Adrenal gland (tissue), 12 donors: ENCODE data around the gene CDH18. TPM values are rescaled to one million over a fixed set of nuclear protein-coding genes. Genes with fewer than 3 reads are reported as not detected.

Experiments
- DNase-seq, 7 donors: peaks; one replicate each; pipeline ENCODE4 v3.0.0-alpha.2; 2019 to 2020
- H3K27ac ChIP-seq, 5 donors: fragments of 200-600 bp; sonication (generic) in 4 of 5; 1 replicate in 3 of 5; 2 replicates in 2 of 5; pipeline versions ENCODE4 v1.5.1 to v1.8.0; 2016 to 2020; ENCODE audit warnings: mild to moderate bottlenecking in 1 of 5
- H3K27me3 ChIP-seq: fragments of 200-600 bp; 2 replicates; pipeline ENCODE4 v1.8.0; 2021
- H3K36me3 ChIP-seq, 2 donors: fragments of 200-600 bp; replicated peaks in 1 of 2; 1 replicate in 1 of 2; 2 replicates in 1 of 2; pipeline versions ENCODE4 v1.5.1 to v1.8.0; 2018 to 2022
- H3K4me1 ChIP-seq, 2 donors: fragments of 200-600 bp; replicated peaks in 1 of 2; 1 replicate in 1 of 2; 2 replicates in 1 of 2; pipeline versions ENCODE4 v1.5.1 to v1.8.0; 2018 to 2021
- H3K4me3 ChIP-seq, 4 donors: fragments of 200-600 bp; sonication (generic) in 3 of 4; one replicate each; pipeline ENCODE4 v1.5.1; 2016 to 2018
- H3K9me3 ChIP-seq, 3 donors: fragments of 200-600 bp; sonication (generic) in 1 of 3; replicated peaks in 1 of 3; 1 replicate in 2 of 3; 2 replicates in 1 of 3; pipeline versions ENCODE4 v1.5.1 to v1.8.0; 2016 to 2021
- POLR2A ChIP-seq, 2 donors: fragments of 450-650 bp; IDR thresholded peaks; one replicate each; pipeline ENCODE4 v1.6.1; 2017; ENCODE audit warnings: antibody characterized with exemption in 2 of 2, mild to moderate bottlenecking in 2 of 2, moderate library complexity in 1 of 2
- WGBS, 4 donors: extraction: QIAGEN DNeasy Blood & Tissue Kit in 2 of 4; methylation state at CpG; one replicate each; pipeline versions ENCODE4 v1.1.5 to v1.1.7; 2013 to 2017; 5-methylcytosine and 5-hydroxymethylcytosine counted together
- intact Hi-C, 2 donors: fragments of 100-400 bp; cut with DNase I; formaldehyde crosslinking; loops; one replicate each; pipeline versions ENCODE4 v1.14.1 to v1.15.0; 2022 to 2023
- polyA plus RNA-seq, 3 donors: library from polyadenylated mRNA; stranded (reverse); fragments of 200-250 nt in 2 of 3; fragments of 350-450 nt in 1 of 3; fragmentation: Illumina TruSeq in 1 of 3; extraction: RNeasy Lipid Tissue Mini Kit (QIAGEN cat#74804) in 1 of 3; gene quantifications; one replicate each; pipeline ENCODE4 v1.2.3, GENCODE V29; 2013 to 2014
- total RNA-seq, 9 donors: library from RNA; depleted of rRNA in 4 of 9; stranded (reverse); fragments of >200 nt in 4 of 9; fragments of 120-200 nt in 1 of 9; fragmentation: NEBNext Ultra II Directional in 1 of 9; extraction: Animal tissue kit (Norgen Biotek cat#: 25700) in 1 of 9; gene quantifications; one replicate each; pipeline versions ENCODE4 v1.1.0 to v1.2.4, GENCODE V29; 2013 to 2023
- TF ChIP-seq, protein P1 (sequence below), 6 experiments: fragments of 450-650 bp in 4 of 6; fragments of 200-600 bp in 2 of 6; sonication (generic) in 1 of 6; IDR thresholded peaks; 1 replicate in 5 of 6; 2 replicates in 1 of 6; pipeline versions ENCODE4 v1.5.1 to v1.8.0; 2016 to 2021; ENCODE audit warnings: antibody characterized with exemption in 6 of 6, mild to moderate bottlenecking in 2 of 6, moderate library complexity in 1 of 6
- donor health status: healthy with polysubstance abuse.
- donor health status: Bipolar disorder and iron deficiency.
- donor health status: DM: yes; HTN: yes; CAD: no.
- donor health status: DM: no; HTN: no; CAD: no.
- donor health status: DM: no; HTN: no; CAD: no.
- donor health status: DM: yes; HTN: yes; CAD: no.

CDH18 gene
- total and polyA plus RNA-seq, 12 donors = 0.23 to 9.0 (median 3.9) TPM; not detected in 4

DNA sequence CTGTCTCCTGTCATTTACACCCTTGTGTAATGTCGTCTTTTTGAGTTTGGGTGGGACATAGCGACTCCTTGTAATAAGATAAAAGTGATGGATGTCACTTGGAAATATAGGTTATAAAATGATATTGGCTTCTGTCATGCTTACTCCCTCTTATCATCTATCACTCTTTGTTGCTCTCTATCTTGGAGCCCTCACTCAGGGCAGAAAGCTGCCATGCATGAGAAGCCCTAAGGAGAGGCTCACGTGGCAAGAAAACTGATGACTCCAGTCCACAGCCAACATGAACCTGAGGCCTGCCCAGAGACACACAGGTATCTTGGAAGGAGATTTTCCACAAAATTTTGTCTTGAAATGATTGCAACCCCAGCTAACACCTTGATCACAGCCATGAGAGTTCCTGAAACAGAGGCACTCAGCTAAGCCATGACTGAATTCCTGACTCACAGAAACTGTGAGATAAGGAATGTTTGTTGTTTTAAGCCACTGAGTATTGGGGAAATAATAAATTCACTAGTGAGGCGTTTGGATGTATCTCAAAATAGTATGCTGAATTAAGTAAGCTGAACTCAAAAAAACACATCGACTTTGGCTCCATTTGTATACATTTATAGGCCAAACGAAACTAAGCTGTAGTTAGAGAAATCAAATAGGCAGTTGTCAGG lies 216.7 kb downstream of the CDH18 start:
- TF ChIP-seq, protein P1, sequence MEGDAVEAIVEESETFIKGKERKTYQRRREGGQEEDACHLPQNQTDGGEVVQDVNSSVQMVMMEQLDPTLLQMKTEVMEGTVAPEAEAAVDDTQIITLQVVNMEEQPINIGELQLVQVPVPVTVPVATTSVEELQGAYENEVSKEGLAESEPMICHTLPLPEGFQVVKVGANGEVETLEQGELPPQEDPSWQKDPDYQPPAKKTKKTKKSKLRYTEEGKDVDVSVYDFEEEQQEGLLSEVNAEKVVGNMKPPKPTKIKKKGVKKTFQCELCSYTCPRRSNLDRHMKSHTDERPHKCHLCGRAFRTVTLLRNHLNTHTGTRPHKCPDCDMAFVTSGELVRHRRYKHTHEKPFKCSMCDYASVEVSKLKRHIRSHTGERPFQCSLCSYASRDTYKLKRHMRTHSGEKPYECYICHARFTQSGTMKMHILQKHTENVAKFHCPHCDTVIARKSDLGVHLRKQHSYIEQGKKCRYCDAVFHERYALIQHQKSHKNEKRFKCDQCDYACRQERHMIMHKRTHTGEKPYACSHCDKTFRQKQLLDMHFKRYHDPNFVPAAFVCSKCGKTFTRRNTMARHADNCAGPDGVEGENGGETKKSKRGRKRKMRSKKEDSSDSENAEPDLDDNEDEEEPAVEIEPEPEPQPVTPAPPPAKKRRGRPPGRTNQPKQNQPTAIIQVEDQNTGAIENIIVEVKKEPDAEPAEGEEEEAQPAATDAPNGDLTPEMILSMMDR (IDR thresholded peaks at IDR 0.05) = no peak
- TF ChIP-seq POLR2A (IDR thresholded peaks at IDR 0.05) = no peak
- Histone ChIP-seq H3K4me3 (no peak overlapping the region), H3K27ac (no peak overlapping the region), H3K27me3 (no peaks in the 10 kb centered on the region), H3K9me3 (no peaks in the 10 kb centered on the region), H3K4me1 (peaks cover 0 to 4% of the 10 kb centered on the region in 2 donors), H3K36me3 (no peaks in the 10 kb centered on the region)
- WGBS, 4 donors = 51 to 64% (median 57%) methylated on average over 6 of the region's 6 CpGs
- DNase-seq = no peak
- intact Hi-C loops = no loop called here

GRCh38 chr5:19770396-19770795 lies 217.6 kb downstream of the CDH18 start:
- Histone ChIP-seq H3K4me1 (peaks cover 0 to 4% of the 10 kb centered on the region in 2 donors), H3K4me3 (no peak overlapping the region), H3K27me3 (no peaks in the 10 kb centered on the region), H3K9me3 (no peaks in the 10 kb centered on the region), H3K27ac (no peak overlapping the region), H3K36me3 (no peaks in the 10 kb centered on the region)
- intact Hi-C loops = no loop called here
- TF ChIP-seq POLR2A (IDR thresholded peaks at IDR 0.05) = no peak
- TF ChIP-seq, protein P1 (IDR thresholded peaks at IDR 0.05) = no peak
- no peak for DNase-seq

- intact Hi-C loops = no loop called here
Measured at GRCh38 chr5:19767987-19768386, 220.0 kb downstream of the CDH18 start.

GRCh38 chr5:19753579-19753978 lies 234.4 kb downstream of the CDH18 start:
- H3K27ac ChIP-seq = no peak overlapping the region
- no peak for DNase-seq
- WGBS, 4 donors = 81 to 86% (median 81%) methylated on average over 2 of the region's 2 CpGs
- no peak overlapping the region for H3K4me3 ChIP-seq
- no peaks in the 10 kb centered on the region for H3K9me3 ChIP-seq
- TF ChIP-seq POLR2A (IDR thresholded peaks at IDR 0.05) = no peak
- H3K4me1 ChIP-seq = no peaks in the 10 kb centered on the region
- intact Hi-C loops = no loop called here
- no peaks in the 10 kb centered on the region for H3K36me3 ChIP-seq
- H3K27me3 ChIP-seq = no peaks in the 10 kb centered on the region

More at GRCh38 chr5:19767987-19768386, 220.0 kb downstream of the CDH18 start:
- DNase-seq = no peak
- 39 to 77% (median 56%) methylated on average over 1 of the region's 1 CpG for WGBS, 4 donors
- Histone ChIP-seq H3K36me3 (no peaks in the 10 kb centered on the region), H3K9me3 (no peaks in the 10 kb centered on the region), H3K4me1 (peaks cover 0 to 4% of the 10 kb centered on the region in 2 donors), H3K27me3 (no peaks in the 10 kb centered on the region), H3K27ac (no peak overlapping the region), H3K4me3 (no peak overlapping the region)
- no peak for TF ChIP-seq POLR2A (IDR thresholded peaks at IDR 0.05)
- TF ChIP-seq, protein P1 (IDR thresholded peaks at IDR 0.05) = no peak

- TF ChIP-seq, protein P1 (IDR thresholded peaks at IDR 0.05) = no peak
- TF ChIP-seq POLR2A (IDR thresholded peaks at IDR 0.05) = no peak
- no peaks in the 10 kb centered on the region for H3K36me3 ChIP-seq
- no peaks in the 10 kb centered on the region for H3K4me1 ChIP-seq
- DNase-seq = no peak
- no peaks in the 10 kb centered on the region for H3K27me3 ChIP-seq
- no peak overlapping the region for H3K27ac ChIP-seq
- intact Hi-C loops = no loop called here
- H3K4me3 ChIP-seq = no peak overlapping the region
- no peaks in the 10 kb centered on the region for H3K9me3 ChIP-seq
Measured at GRCh38 chr5:19751326-19751725, 236.7 kb downstream of the CDH18 start.
